Naive thymus-derived CD8-positive, alpha-beta T cell (primary cell): ENCODE measurements around the gene GRIP2. TPM values are rescaled to one million over a fixed set of nuclear protein-coding genes. Genes with fewer than 3 reads are reported as not detected.

Experiments
- ATAC-seq, 2 donors: fragments of 150-1000 bp; cut with Tn5 transposase in 1 of 2; sonication (Bioruptor Pico), chemical (Tn5 transposase) in 1 of 2; 1 replicate in 1 of 2; 2 replicates in 1 of 2; pipeline ENCODE4 v1.10.0; 2021; ENCODE audit warnings: mild to moderate bottlenecking in 2 of 2, moderate library complexity in 2 of 2
- POLR2A ChIA-PET: fragments of 350-600 bp; sonication (Branson Sonifier 250); formaldehyde crosslinking; loops from one replicate; lab custom pipeline; 2021; ENCODE audit warnings: antibody characterized with exemption; lab: Charles Lee
- DNase-seq, 10 donors: peaks; one replicate each; pipeline versions ENCODE4 v3.0.0 to v3.0.0-alpha.2; 2020 to 2022
- H3K27ac Mint-ChIP-seq, 10 donors: one replicate each; pipeline ENCODE4 v1.8.0; 2020 to 2022; ENCODE audit warnings: mild to moderate bottlenecking in 10 of 10, mixed read lengths in 10 of 10, moderate library complexity in 4 of 10, inconsistent platforms in 1 of 10
- H3K27me3 Mint-ChIP-seq, 5 donors: one replicate each; pipeline ENCODE4 v1.8.0; 2021 to 2022; ENCODE audit warnings: mixed read lengths in 5 of 5
- H3K36me3 Mint-ChIP-seq, 3 donors: one replicate each; pipeline ENCODE4 v1.8.0; 2020 to 2022; ENCODE audit warnings: mixed read lengths in 3 of 3, mild to moderate bottlenecking in 2 of 3, inconsistent platforms in 1 of 3
- H3K4me1 Mint-ChIP-seq, 4 donors: one replicate each; pipeline ENCODE4 v1.8.0; 2021 to 2022; ENCODE audit warnings: mixed read lengths in 4 of 4
- H3K4me3 Mint-ChIP-seq, 10 donors: one replicate each; pipeline ENCODE4 v1.8.0; 2020 to 2022; ENCODE audit warnings: mild to moderate bottlenecking in 10 of 10, mixed read lengths in 10 of 10, moderate library complexity in 6 of 10, inconsistent platforms in 1 of 10
- H3K9me3 Mint-ChIP-seq, 9 donors: one replicate each; pipeline ENCODE4 v1.8.0; 2020 to 2022; ENCODE audit warnings: mixed read lengths in 9 of 9, mild to moderate bottlenecking in 3 of 9, inconsistent platforms in 1 of 9, moderate library complexity in 1 of 9
- polyA plus RNA-seq, 3 donors: library from polyadenylated mRNA; unstranded; fragments of 300-500 nt; fragmentation: Illumina TruSeq; gene quantifications; one replicate each; pipeline ENCODE4 v1.2.3, GENCODE V29; 2021
- total RNA-seq, 8 experiments: library from RNA in 2 of 8; stranded (reverse) in 2 of 8; gene quantifications; one replicate each; pipeline ENCODE4 v1.2.3 and lab custom pipeline; 2021 to 2026

GRIP2 gene
- total and polyA plus RNA-seq, 5 experiments from 2014 or later: not detected

DNA sequence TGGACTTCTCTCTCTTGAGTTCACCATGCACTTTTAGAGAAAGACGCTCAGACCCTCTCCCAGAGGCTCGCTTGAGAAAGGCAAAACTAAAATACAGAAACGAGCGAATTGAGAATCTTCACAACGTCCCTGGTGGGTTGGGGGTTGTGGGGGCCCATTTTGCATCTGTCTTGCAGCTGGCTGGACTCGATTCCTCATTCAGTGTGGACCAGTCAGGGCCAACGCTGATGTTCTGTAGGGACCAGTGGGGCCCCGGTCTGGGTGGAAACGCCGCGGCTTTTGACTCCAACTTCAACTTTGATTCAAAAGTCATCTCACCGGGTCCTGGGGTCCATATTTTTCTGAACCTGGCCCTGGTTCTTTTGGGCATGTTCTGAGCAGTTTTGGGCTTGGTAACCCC lies 69.7 kb downstream of the GRIP2 start:
- no peak for ATAC-seq
- POLR2A ChIA-PET: no interaction called here
- no peak overlapping the region for H3K4me3 Mint-ChIP-seq
- peaks cover 0 to 48% (median 4%) of the 10 kb centered on the region in 3 donors for H3K36me3 Mint-ChIP-seq
- peaks cover 0 to 5% (median under 1%) of the 10 kb centered on the region in 4 donors for H3K4me1 Mint-ChIP-seq
- no peak overlapping the region for H3K27ac Mint-ChIP-seq
- no peaks in the 10 kb centered on the region for H3K27me3 Mint-ChIP-seq
- no peaks in the 10 kb centered on the region for H3K9me3 Mint-ChIP-seq
- no peak for DNase-seq

DNA sequence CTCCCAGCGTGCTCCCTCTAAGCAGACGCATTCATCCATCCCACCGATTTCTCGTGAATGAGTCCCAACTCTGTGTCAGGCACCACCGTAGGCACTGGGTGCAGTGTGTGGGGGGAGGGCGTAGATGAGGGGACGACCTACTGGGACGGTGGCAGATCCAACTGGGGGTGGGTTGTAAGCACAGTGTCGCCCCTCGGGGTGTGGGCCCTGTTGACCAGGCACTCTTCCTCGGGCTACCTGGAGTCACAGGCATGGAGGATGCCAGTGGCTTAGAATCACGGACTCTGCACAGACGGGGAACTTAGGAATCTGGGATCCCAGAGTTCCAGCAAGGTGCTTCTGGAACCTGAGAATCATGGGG lies 71.5 kb downstream of the GRIP2 start:
- Mint-ChIP-seq H3K9me3 (no peaks in the 10 kb centered on the region), H3K36me3 (peaks cover 0 to 38% (median 2%) of the 10 kb centered on the region in 3 donors), H3K4me1 (peaks cover 0 to 5% (median under 1%) of the 10 kb centered on the region in 4 donors), H3K4me3 (no peak overlapping the region), H3K27ac (peak overlapping the region in 1 of 10 donors; percentile 82), H3K27me3 (no peaks in the 10 kb centered on the region)
- no peak for ATAC-seq
- POLR2A ChIA-PET: interaction anchor here (0.7 kb wide), 1 partner anchor 572 kb away, joined by 3 read pairs; no protein-coding TSS in a partner anchor
- no peak for DNase-seq

DNA sequence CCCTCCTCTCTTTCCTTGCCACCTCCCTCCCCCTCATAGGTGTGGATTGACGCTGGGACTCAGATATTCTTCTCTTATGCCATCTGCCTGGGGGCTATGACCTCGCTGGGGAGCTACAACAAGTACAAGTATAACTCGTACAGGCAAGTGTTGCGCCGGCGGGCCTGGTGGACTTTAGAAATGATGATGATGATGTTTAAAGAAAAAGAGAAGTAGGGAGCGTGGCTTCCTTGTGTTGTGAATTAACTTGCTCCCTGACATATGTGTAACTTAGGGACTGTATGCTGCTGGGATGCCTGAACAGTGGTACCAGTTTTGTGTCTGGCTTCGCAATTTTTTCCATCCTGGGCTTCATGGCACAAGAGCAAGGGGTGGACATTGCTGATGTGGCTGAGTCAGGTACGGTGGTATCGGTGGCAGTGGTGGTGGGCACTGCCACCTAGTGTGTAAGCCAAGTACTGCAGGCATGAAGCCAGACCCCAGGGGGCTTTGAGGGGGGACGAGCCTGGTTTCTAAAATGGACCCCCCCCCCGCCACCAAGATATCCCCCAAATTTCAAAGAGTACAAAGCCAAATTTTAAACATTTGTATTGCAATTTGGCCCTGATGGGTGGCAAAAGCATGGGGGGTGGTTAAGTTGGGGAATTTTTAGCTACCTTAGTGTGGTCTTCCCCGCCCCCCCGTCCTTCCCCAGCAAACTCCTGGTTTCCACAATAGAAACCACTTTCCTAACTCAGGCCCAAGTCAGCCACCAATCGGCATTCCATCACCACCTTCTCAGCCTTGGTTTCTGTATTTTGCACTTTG lies 72.1 kb downstream of the GRIP2 start:
- ATAC-seq: peak; percentile 61 to 68
- Mint-ChIP-seq H3K9me3 (no peaks in the 10 kb centered on the region), H3K36me3 (peaks cover 0 to 35% (median 0%) of the 10 kb centered on the region in 3 donors), H3K27ac (peak overlapping the region in 4 of 10 donors; percentile 35 to 82 (median 48)), H3K4me1 (peaks cover 0 to 4% (median under 1%) of the 10 kb centered on the region in 4 donors), H3K4me3 (no peak overlapping the region), H3K27me3 (no peaks in the 10 kb centered on the region)
- DNase-seq: peak; percentile 11 to 74 (median 46)
- POLR2A ChIA-PET: interaction anchor here (0.7 to 1.2 kb wide), 2 partner anchors 66 to 572 kb away, joined by 3 to 7 read pairs; partner anchors contain the start of gene SLC6A6

DNA sequence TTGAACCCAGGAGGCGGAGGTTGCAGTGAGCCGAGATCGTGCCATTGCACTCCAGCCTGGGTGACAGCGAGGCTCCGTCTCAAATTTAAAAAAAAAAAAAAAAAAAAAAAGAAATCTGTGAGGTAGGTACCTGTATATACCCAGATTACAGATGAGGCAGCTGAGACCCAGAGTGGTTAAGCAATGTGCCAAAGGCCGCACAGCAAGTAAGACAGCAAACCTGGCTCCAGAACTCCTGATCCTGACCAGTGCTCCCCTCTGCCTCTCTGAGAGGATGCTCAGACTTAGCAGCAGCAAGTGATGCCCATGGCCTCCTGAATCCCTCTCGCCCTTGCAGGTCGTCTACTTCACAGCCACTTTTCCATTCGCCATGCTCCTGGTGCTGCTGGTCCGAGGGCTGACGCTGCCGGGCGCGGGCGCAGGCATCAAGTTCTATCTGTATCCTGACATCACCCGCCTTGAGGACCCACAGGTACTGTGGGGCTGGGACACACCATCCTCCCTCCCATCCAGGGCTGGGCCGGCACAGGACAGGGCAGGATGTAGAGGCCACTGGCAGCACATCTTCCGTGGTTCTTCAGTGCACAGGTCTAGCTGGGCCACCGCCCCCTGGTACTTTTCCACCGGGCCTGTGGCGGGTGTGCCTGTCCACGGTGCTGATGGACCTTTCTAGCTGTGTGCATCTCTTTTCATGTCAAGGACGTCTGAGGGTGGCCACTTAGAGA lies 73.8 kb downstream of the GRIP2 start:
- Mint-ChIP-seq H3K27ac (peak overlapping the region in 1 of 10 donors; percentile 62), H3K4me3 (no peak overlapping the region), H3K36me3 (peaks cover 0 to 33% (median 0%) of the 10 kb centered on the region in 3 donors), H3K27me3 (no peaks in the 10 kb centered on the region), H3K4me1 (peaks cover 0 to 4% (median under 1%) of the 10 kb centered on the region in 4 donors), H3K9me3 (no peaks in the 10 kb centered on the region)
- POLR2A ChIA-PET: no interaction called here
- ATAC-seq (no peak), DNase-seq (no peak)

DNA sequence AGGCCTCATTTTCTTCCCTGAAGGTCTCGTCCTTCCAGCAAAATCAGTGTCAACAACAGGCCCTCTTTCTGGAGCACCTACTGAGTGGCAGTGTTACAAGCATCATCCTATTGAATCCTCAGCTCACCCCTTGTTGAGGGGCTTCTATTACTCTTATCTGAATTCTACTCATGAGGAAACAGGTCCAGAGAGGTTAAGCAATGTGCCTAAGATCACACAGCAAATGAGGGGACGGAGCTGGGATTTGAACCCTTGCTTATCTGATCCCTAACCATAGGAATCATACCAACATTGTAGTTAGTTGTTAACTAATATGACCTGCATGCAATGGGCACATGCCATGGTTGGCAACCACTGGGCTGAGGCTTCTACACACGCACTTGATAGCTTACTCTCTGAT lies 74.7 kb downstream of the GRIP2 start:
- Mint-ChIP-seq H3K27ac (no peak overlapping the region), H3K9me3 (no peaks in the 10 kb centered on the region), H3K36me3 (peaks cover 0 to 28% (median under 1%) of the 10 kb centered on the region in 3 donors), H3K4me1 (peaks cover 0 to 4% (median under 1%) of the 10 kb centered on the region in 4 donors), H3K4me3 (no peak overlapping the region), H3K27me3 (no peaks in the 10 kb centered on the region)
- ATAC-seq (no peak), DNase-seq (no peak)
- POLR2A ChIA-PET: interaction anchor here (1.1 kb wide), 1 partner anchor 569 kb away, joined by 3 read pairs; no protein-coding TSS in a partner anchor

DNA sequence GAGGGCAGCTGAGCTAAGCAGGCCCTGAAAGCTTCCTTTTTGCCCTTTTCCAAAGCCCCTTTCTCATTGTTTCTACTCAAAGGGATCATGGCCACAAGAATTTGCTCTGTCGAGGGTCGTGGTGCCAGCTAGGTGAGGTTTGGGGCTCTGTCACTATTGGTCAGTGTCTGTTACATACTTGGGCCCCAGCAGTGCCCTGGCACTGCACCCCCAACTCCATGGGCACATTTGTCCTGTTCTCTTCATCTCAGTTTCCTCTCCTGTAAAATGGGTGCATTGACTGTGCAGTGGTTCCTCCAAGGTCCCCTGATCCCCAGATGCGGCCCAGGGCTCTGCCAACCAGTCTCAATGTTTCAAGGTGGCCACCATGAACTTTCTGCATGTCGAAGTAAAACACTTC lies 75.6 kb downstream of the GRIP2 start:
- no peak overlapping the region for H3K4me3 Mint-ChIP-seq
- no peak overlapping the region for H3K27ac Mint-ChIP-seq
- POLR2A ChIA-PET: no interaction called here
- peaks cover 0 to 6% (median 2%) of the 10 kb centered on the region in 4 donors for H3K4me1 Mint-ChIP-seq
- H3K9me3 Mint-ChIP-seq: no peaks in the 10 kb centered on the region
- no peaks in the 10 kb centered on the region for H3K27me3 Mint-ChIP-seq
- no peak for DNase-seq
- H3K36me3 Mint-ChIP-seq: peaks cover 0 to 28% (median 2%) of the 10 kb centered on the region in 3 donors
- no peak for ATAC-seq

DNA sequence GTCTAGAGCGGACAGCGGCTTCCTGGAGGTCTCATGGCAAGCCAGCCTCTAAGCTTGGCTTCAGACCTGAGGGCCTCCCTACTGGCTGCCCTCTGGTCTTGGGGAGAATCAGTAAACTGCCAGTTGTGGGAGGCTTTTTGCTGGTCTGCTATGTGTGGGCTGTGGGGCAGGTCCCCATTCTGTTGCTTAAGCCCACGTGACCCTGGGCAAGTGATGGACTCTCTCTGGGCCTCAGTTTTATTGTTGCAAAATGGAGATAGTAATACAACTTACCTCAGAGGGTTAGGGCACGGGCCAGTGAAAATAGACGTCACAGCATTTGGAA lies 76.0 kb downstream of the GRIP2 start:
- peaks cover 0 to 27% (median 2%) of the 10 kb centered on the region in 3 donors for H3K36me3 Mint-ChIP-seq
- POLR2A ChIA-PET: no interaction called here
- no peaks in the 10 kb centered on the region for H3K27me3 Mint-ChIP-seq
- ATAC-seq: no peak
- no peak overlapping the region for H3K27ac Mint-ChIP-seq
- H3K9me3 Mint-ChIP-seq: no peaks in the 10 kb centered on the region
- peaks cover 0 to 6% (median 2%) of the 10 kb centered on the region in 4 donors for H3K4me1 Mint-ChIP-seq
- H3K4me3 Mint-ChIP-seq: no peak overlapping the region
- no peak for DNase-seq

DNA sequence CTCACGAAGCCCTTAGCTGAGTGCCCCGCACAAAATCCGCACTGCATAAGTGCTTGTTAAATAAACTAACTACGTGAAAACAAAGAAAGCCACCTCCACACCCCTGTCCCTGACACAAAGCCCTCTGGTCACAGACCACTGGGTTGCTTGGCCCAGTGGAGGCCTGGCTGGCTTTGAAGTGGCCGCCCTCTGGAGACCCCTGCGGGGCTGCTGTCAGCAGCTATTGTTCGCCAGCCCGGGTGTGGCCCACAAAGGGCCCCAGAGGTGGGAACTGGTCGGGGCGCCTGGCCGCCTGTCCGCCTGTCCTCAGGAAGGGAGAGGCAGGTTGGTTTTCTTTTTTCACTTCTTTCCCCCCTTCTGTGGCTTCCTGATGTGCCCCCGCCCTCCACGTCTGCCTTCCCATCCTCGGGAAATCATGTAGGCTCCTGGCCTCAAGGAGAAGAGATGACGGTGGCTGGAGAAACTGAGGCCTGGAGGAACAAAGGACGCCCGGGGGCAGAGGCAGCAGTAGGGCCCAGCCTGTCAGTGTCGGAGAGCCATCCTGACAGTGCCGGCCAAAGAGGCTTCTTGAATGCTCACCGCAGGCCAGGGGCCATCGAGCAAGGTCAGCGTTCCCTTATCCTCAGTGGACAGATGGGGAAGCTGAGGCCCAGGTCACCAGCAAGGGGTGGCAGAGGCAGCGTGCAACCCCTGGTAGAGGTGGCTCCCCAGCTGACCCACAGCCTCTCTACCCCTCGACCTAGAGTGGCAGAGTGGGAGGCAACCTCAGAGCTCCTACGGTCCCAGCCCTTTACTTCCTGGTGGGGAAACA lies 76.6 kb downstream of the GRIP2 start:
- POLR2A ChIA-PET: interaction anchor here (0.9 kb wide), 1 partner anchor 61 kb away, joined by 3 read pairs; the partner anchor contains the start of gene SLC6A6
- Mint-ChIP-seq H3K27me3 (no peaks in the 10 kb centered on the region), H3K36me3 (peaks cover 0 to 29% (median 2%) of the 10 kb centered on the region in 3 donors), H3K9me3 (no peaks in the 10 kb centered on the region), H3K4me1 (peaks cover 0 to 6% (median 2%) of the 10 kb centered on the region in 4 donors), H3K27ac (no peak overlapping the region), H3K4me3 (no peak overlapping the region)
- ATAC-seq (no peak), DNase-seq (no peak)

DNA sequence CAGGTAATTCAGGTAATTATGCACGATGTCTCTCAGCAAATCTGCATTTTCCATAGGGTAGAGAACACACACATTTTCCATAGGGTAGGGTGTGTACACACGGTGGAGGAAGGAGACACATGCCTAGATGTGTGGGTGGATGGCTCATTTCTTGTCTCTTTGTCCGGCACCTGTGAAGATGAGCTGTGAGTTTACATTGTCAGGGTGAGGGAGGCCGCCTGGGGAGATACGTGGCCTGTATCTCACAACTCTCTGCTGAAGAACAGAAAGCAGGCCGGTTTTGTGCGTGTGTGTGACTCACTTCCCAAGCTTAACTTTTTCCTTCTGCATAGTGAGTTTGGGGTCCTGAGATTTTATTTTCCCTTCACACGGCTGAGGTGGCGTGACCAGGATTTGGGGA lies 77.4 kb downstream of the GRIP2 start:
- Mint-ChIP-seq H3K4me3 (no peak overlapping the region), H3K4me1 (peaks cover 0 to 4% (median under 1%) of the 10 kb centered on the region in 4 donors), H3K9me3 (no peaks in the 10 kb centered on the region), H3K27ac (peak overlapping the region in 2 of 10 donors; percentile 1 to 31), H3K27me3 (no peaks in the 10 kb centered on the region), H3K36me3 (peaks cover 0 to 27% (median 2%) of the 10 kb centered on the region in 3 donors)
- POLR2A ChIA-PET: interaction anchor here (0.9 kb wide), 1 partner anchor 60 kb away, joined by 3 read pairs; the partner anchor contains the start of gene SLC6A6
- ATAC-seq (no peak), DNase-seq (no peak)

DNA sequence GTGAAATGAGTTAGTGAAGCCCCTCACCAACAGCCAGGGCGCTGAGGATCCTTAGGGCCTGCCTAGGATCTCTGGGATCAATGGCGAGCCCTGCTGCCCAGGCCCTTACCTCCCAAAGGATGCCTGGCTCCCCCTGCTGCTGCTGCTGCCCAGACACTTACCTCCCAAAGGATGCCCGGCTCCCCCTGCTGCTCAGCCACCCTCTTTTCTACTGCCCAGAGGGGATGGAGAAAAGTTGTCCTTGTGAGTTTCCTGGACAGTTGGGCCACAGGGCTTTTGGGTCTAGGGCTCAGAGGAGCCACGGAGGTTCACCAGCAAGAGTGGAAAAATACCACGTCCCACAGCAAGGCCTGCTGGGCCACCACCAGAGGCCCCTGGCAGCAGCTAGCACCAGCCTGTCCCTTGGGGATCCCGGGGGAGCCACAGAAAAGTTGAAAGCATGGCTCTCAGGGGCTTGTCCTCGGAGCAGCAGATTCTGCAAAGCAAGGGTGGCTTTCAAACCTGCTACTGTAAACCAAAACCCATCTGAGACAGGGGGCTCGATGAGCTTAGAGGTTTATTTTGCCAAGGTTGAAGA lies 78.3 kb downstream of the GRIP2 start:
- peak; percentile 30 to 76 for ATAC-seq
- peaks cover 0 to 4% (median 0%) of the 10 kb centered on the region in 4 donors for H3K4me1 Mint-ChIP-seq
- H3K36me3 Mint-ChIP-seq: peaks cover 0 to 27% (median 2%) of the 10 kb centered on the region in 3 donors
- H3K27ac Mint-ChIP-seq: peak overlapping the region in 1 of 10 donors; percentile 53
- DNase-seq: peak in 8 of 10 donors; percentile 6 to 71 (median 22)
- no peaks in the 10 kb centered on the region for H3K9me3 Mint-ChIP-seq
- POLR2A ChIA-PET: no interaction called here
- H3K4me3 Mint-ChIP-seq: no peak overlapping the region
- no peaks in the 10 kb centered on the region for H3K27me3 Mint-ChIP-seq

DNA sequence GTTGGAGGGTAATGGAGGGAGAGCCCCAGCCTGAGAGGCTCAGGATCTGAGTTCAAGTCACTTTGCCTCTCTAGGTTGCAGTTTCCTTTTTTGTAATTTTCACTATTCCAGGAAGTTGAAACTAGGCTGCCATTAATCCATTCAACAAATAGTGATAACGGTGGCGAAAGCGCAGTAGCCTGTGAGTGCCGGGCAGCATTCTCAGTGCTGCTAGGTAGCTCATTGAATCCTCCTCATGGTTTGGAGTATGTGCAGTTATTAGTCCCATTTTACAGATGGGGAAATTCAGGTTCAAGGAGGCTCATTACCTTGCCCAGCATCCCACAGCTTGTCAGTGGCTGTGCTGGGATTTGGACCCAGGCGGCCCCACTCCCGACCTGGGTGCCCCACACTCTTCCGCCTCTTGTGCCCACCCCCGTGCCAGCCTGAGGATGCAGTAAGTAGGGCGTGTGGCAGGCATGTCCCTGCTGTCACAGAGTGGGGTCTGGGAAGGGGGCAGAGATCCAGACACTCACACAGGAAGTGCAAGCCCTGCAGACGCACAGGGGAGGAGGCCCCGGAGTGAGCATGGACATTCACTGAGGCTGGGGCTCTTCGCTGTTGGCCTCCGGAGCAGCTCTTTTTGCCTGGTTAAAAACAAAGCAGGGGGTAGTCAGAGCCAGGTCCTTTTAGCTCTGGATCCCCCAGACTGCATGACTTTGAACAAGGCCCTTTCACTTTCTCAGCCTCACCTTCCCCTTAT lies 79.0 kb downstream of the GRIP2 start:
- H3K4me3 Mint-ChIP-seq: no peak overlapping the region
- H3K4me1 Mint-ChIP-seq: peaks cover 0 to 4% (median 0%) of the 10 kb centered on the region in 4 donors
- ATAC-seq (no peak), DNase-seq (no peak)
- H3K9me3 Mint-ChIP-seq: no peaks in the 10 kb centered on the region
- peaks cover 0 to 27% (median 2%) of the 10 kb centered on the region in 3 donors for H3K36me3 Mint-ChIP-seq
- POLR2A ChIA-PET: no interaction called here
- H3K27me3 Mint-ChIP-seq: no peaks in the 10 kb centered on the region
- peak overlapping the region in 5 of 10 donors; percentile 34 to 74 (median 56) for H3K27ac Mint-ChIP-seq
